Measurements from ENCODE around the gene IFNE.

Gene IFNE, protein sequence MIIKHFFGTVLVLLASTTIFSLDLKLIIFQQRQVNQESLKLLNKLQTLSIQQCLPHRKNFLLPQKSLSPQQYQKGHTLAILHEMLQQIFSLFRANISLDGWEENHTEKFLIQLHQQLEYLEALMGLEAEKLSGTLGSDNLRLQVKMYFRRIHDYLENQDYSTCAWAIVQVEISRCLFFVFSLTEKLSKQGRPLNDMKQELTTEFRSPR

DNA sequence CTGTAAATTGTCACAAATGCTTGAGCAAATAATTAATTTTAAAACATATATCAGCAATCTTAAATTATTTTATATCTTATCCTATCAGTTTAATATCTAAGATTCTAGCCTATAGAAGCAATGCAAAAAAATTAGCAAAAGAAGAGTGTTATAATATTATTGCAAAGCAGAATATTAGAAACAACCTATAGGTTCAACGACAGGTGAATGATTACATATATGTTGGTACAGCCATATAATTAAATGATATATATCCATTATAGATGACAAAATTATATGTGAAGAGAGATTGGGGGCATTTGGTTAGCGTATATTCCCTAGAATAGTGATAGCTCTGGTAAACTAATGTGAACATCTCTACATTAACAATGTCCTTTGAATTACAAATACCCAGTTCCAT is at the start of gene IFNE:
Gene IFNE (minus strand): TSS at position 101 of the 400 bp plus-strand sequence. CDS start 619 bp downstream, outside the sequence.
- DNase-seq = no peak

DNA sequence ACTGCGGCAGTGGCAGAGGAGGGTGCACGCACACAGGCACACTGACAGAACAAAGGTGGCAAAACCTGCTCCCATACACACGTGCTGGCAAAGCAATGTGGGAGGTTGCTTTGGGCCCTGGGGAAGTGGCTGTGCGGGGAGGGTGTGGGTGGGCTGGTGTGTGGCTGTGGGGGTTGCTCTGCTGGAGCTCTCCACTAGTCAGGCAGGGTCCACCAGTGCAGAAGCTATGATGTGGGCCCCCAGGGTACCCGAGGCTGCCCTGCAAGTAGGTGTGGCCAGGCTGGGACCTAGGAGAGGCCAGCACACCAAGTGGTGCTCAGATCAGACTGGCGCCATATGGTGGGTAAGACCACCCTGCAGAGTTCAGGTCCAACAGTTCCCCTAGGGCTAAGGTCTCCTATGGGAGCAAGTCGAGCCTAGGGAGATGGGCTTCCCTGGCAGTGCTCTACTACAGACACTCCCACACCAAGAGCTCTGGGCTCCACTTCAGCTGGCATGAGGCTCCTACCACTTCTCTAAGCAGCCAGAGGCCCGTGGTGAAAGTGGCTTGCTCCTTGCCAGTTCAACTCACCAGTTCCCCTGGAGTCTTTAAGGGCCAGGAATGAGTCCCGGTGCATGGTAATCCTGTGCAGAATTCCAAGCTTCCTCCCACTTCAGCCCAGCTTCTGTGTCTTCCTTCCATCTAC is 46.2 kb upstream of the IFNE start:
- DNase-seq = no peak

DNA sequence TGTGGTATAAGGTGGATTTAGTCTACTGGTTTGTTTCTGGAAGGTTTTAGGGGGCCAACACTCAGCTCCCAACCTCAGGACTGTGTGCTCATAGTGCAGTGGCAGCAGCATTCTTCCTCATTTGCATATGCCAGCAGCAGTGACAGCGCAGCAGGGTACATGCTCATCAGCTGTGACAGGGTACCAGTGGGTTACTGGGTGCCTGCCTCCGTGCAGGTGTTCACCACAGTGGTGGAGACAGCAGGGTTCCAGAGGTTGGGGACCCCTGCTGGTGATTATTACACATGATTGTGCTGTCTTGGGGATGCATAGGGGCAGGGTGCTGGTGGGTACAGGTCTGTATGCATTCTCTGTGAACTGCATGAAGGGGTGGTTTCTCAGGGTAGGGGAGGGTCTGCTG is 45.5 kb upstream of the IFNE start:
- no peak for DNase-seq

DNA sequence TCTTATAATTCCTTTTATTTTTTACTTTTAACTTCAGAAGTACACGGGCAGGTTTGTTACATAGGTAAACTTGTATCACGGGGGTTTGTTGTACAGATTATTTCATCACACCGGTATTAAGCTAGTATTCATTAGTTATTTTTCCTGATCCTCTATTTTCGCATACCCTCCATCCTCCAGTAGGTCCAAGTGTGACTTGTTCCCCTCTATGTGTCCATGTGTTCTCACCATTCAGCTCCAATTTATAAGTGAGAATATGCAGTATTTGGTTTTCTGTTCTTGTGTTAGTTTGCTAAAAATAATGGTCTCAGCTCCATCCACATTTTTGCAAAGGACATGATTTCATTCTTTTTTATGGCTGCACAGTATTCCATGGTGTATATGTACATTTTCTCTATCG is 43.1 kb upstream of the IFNE start:
- DNase-seq = no peak

DNA sequence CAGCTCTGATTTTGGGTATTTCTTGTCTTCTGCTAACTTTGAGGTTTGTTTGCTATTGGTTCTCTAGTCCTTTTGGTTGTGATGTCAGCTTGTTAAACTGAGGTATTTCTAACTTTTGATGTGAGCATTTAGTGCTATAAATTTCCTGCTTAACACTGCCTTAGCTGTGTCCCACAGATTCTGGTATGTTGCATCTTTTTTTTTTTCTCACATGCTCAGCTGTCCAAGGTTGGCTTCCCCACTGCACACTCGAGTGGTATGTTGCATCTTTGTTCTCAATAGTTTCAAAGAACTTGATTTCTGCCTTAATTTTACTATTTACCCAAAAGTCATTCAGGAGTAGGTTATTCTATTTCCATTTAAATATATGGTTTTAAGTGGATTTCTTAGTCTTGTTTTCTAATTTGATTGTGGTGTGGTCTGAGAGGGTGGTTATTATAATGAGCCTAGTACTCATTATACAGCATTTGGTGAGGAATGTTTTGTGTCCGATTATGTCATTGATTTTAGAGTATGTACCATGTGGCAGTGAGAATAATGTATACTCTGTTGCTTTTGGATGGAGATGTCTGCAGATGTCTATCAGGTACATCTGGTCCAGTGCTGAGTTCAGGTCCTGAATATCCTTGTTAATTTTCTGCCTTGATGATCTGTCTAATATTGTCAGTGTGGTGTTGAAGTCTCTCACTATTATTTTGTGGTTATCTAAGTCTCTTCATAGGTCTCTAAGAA is 42.2 kb upstream of the IFNE start:
- no peak for DNase-seq

DNA sequence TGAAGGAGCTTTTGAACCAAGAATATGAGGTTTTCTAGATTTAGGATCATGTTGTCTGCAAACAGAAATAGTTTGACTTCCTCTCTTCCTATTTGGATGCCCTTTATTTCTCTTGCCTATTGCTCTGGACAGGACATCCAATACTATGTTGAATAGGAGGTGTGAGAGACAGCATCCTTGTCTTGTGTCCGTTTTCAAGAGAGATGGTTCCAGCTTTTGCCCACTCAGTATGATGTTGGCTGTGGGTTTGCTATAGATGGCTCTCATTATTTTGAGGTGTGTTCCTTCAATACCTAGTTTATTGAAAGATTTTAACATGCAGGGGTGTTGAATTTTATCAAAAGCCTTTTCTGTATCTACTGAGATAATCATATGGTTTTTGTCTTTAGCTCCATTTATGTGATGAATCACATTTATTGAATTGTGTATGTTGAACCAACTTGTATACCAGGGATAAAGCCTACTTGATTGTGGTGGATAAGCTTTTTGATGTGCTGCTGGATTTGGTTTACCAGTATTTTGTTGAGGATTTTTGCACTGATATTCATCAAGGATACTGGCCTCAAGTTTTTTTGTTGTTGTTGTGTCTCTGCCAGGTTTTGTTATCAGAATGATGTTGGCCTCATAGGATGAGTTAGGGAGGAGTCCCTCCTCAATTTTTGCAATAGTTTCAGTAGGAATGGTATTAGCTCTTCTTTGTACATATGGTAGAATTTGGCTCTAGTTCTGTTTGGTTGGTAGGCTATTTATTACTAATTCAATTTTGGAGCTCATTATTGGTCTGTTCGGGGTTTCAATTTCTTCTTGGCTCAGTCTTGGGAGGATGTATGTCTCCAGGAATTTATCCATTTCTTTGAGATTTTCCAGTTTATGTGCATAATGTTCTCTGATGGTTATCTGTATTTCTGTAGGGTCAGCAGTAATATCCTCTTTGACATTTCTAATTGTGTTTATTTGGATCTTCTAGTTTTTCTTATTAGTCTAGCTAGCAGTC is 41.2 kb upstream of the IFNE start:
- DNase-seq = no peak

DNA sequence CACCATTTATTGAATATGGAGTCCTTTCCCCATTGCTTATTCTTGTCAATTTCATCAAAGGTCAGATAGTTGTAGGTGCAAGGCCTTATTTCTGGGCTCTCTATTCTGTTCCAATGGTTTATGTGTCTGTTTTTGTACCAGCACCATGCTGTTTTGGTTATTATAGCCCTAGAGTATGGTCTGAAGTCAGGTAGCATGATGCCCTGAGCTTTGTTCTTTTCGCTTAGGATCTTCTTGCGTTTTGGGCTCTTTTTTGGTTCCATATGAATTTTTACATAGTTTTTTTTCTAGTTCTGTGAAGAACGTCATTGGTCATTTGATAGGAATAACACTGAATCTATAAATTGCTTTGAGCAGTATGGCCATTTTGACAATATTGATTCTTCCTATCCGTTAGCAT is 40.2 kb upstream of the IFNE start:
- no peak for DNase-seq

DNA sequence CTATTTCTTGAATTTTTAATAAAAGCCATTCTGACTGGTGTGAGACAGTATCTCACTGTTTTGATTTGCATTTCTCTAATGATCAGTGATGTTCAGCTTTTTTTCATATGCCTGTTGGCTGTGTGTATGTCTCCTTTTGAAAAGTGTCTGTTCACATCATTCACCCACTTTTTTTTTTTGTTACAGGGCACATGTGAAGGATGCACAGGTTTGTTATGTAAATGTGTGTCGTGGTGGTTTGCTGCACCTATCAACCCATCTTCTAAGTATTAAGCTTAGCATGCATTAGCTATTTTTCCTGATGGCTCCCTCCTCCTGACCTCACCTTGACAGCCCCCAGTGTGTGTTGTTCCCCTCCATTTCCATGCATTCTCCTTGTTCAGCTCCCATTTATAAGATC is 39.3 kb upstream of the IFNE start:
- DNase-seq = no peak

DNA sequence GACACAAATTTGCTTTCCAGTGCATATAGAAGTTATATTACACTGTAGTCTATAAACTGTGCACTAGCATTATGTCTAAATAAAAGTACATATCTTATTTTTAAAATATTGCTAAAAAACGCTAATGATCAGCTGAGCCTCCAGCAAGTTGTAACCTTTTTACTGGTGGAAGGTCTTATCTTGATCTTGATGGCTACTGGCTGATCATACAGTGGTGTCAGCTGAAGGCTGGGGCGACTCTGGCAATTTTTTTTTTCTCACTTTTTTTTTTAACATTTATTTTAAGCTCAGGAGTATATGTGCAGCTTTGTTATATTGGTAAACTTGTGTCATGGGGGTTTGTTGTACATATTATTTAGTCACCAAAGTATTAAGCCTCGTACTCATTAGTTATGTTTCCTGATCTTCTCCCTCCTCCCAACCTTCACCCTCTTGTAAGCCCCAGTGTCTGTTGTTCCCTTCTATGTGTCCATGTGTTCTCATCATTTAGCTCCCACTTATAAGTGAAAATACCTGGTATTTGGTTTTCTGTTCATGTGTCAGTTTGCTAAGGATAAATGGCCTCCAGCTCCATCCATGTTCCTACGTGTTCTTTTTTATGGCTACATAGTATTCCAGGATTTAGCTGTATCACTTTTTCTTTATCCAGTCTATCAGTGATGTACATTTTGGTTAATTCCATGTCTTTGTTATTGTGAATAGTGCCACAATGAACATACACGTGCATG is 38.6 kb upstream of the IFNE start:
- DNase-seq = no peak

DNA sequence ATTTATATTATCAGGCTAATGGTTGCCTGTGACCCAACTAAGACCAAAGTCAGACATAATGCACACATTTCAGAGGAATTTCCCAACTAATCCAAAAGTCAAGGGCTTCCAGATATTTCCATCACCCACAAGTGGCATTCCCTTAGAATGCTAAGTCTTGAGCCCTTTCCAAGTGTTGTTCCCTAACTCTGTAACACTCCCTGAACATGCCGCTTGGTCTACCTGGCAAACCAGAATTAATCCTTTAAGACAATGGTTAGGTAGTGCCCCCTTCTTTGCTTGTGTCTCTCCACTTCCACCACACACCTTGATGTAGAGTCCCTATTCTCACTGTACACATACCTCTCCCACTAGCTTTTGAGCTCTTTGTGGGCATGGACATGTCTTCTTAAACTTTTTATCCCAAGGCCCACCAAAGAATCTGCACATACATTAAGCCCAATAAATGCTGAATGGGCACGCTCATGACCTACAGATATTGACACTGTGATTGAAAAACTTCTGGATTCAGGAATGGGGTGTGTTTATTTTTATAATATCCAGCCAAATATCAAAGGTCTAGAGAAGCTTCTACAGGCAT is 37.8 kb upstream of the IFNE start:
- DNase-seq = no peak

DNA sequence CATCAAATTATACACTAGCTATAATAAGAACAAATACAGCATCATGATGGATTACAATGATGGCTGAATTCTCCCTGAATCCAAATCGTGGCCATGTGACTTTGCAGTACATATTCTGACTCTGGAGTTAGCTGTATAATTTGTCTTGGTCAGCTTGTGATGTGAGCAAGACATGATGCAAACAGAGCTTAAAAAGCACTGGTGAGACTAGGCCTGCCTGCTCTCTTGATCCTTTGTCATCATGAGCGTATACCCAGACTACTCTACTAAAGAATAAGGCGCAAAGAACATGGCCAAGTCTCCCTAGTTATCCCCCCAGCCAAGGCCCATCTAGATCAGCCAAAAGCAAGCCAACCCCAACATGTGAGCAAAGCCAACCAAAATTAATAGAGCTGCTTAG is 34.7 kb upstream of the IFNE start:
- no peak for DNase-seq

DNA sequence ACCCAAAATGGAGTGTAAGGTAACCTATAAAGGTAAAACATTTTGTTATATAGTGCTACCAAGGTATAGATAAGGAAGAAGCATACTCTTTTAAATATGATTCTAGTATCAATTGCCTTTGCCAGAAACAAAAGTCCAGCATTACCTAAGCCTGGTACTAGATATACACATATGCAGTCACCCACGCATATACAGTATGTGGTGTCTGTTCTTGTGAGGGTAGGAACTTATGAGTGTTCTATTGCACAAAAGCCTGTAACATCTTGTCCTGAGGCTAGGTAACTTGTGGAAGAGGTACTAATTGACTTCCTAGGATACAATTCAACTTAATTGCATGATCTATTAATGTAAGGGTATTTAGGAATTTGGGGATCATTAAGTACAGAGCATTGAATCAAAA is 31.3 kb upstream of the IFNE start:
- no peak for DNase-seq

DNA sequence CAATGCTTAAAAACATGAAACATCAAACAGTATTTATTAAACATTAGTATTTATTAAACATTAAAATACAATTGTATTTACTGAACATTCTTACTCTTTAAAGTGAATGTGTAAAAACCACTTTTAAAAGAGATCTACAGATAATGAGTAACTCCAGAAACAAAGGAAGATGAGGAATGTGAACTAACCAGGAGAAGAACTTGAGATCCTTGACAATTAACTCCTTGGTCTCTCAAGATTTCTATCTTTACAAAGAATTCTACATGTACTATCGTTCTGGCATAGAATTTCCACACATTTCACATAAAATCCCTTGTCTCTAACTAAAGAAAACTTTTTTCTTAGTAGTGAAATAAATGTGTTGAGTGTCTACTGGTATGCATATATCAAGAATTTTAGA is 28.7 kb upstream of the IFNE start:
- no peak for DNase-seq

DNA sequence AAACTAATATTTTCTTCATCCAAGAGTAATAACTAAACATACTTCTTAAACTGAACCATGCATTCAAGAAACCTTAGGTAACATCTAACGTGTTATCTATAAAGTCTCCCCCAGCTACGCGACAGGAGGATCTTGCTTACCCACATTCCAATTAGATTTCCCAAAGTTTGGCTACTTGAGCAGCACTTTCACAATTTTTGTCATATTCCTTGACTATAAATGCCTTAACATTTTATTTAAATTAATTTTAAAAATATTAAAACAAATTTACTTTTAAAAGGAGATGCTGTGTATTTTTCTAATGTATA is 25.3 kb upstream of the IFNE start:
- DNase-seq = no peak

DNA sequence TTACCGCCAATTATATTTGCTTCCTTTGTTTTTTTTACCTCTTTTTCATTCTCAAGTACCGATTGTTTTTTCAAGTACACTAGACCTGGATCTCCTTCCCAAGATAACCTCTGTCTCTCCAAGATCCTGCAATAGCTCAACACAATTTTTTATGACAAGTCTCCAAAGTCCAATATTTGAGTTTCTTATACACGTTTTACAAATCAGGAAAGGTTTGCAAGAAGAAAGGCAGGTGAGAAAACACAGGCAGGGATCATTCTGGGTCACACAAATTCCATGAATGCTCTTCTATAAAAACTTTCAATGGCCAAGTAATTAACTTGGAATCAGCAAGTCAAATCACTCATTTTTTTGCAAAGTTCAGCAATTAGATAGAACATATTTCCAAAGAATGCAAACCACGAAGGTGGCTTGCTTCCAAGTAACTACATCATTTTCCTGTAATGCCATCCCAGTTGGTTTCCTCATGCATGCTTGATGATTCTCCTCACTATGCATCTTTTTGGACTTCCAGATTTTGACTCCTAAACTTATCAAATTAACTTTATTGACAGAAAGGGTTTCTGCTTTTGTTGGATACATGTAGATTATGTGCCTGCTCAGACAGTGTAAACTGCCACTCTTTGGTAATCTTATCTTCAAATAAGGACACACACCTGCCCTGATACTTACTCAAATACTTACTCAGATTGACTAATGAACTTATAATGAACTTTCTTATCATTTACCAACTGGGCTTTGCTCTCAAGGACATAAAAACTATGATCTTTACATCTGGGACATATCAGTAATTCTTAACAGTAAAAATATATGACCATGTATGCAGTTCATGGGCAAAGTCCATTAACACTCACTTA is 24.7 kb upstream of the IFNE start:
- DNase-seq = no peak

DNA sequence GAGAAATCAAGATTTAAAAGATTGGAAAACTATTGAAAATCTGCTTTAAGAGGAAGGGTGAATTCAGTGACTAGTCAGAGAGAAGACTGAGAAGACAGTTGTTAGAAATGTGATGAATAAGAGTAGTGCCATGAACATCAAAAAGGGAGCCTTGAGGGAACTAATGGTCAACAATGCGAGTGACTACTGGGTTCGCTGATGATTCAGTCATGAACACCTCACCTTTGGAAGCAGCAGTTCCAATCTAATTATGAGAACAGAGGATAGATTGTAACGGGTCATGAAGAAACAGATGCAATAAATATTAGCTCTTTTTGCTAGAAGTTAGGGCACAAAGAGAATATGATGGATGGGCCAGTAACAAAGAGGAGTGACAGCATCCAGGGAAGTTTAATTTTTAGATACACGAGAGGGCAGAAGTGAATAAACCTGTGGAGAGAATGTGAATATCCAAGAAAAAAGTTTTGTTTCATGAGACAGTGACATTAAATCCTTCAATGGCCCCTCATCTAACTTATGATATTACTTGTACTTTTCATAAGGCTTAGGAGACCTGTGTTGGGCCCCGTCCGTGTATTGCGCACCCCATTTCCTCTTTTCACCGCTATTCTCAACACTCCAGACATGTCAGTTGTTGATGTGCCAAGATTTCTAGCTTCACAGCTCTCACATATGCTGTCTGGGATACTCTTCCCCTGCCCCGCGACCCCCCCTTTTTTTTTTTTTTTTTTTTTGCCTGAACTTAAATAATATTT is 23.5 kb upstream of the IFNE start:
- no peak for DNase-seq

DNA sequence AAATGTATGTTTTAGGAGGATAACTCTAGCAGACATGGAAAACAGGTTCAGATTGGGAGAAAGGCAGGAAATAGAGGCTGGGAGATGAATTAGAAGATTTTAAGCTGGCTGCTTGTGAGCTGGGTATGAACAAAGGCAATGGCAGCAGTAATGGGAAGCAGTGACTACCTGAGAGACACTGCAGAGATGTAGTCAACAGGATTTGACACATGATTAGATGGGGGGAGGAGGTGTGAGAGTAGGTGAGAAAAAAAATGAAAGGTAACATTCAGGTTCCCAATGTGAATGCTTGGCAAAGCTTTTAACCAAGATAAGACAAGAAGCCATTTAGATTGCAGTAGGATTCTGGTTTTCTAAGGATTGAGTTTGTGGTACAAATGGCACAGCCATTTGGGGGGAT is 22.8 kb upstream of the IFNE start:
- DNase-seq = no peak

DNA sequence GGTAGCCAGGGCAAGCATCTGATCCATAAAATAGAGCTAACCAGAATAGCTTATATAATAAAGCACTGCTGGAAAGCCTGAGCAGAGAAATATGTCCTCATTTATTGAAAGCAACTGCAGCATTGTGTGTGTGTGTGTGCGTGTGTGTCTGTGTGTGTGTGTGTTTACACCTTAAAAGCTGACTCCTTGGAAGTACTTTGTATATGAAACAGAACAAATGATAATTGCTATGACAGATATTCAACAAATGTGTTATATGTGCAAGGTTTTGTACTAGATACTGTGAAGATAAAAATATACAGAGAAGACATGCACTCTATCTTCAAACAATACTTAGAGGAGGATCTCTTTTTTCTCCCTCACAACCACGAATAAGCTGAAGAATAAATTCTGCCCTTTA is 22.0 kb upstream of the IFNE start:
- no peak for DNase-seq

DNA sequence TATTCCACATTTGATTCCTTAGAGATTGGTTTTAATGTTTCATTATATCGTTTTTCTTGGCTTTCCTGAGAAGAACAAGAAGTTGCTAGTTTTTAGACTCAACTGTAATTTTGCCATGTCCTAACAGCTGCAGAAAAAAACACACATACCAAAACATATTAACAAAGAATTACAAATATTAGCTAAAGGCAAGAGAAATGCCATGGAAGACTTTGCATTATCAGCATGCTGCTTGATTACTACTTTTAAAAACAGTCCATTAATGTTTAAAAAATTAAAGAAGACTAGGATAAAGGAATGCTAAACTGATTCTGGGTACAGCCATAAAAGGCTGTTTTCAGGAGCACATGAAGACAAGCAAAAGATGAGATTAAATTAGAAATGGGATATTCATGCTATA is 20.5 kb upstream of the IFNE start:
- DNase-seq = no peak

DNA sequence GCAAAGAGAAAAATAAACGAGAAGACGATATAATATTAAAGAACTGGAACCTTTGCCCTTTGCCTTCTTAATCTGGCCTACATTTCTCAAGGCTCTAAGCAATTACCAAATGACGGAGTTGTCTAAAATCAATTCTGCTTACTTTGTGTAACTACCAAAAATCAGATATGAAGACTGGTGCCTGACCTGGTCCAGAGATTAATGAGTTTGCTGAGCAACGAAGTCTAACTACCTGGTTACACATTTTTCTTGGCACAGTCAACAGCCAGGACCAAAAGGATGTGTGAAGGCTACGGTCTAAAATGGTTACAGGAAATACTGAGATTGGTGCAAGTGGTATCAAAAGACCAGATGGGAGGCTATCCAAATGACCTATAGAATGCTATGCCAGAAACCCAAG is 17.8 kb upstream of the IFNE start:
- DNase-seq = no peak

DNA sequence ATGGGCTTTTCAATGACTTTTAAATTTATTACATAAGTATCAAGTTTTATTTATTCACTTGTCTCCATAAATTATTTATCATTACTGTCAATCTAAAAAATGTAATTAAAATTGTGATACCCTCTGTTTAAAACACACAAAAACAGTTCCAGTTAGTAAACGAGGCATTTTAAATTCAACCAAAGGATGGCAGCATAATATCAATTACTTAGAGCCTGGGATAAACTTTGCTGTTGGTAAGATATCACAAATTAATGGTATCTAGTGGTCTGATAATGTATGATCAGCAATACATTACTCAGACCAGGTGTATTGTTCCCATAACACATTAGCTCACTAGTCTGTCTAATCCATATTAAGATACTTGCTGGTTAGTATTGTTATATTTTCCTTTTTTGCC is 9.6 kb upstream of the IFNE start:
- DNase-seq = no peak

Data from KG1 (cell line).